ENCODE results near the gene LMNB1. TPM values are rescaled to one million over a fixed set of nuclear protein-coding genes. Genes with fewer than 3 reads are reported as not detected.

The LMNB1 gene
- polyA plus RNA-seq, 4 donors, result 3.1 to 55.3 (median 27.4) TPM

DNA sequence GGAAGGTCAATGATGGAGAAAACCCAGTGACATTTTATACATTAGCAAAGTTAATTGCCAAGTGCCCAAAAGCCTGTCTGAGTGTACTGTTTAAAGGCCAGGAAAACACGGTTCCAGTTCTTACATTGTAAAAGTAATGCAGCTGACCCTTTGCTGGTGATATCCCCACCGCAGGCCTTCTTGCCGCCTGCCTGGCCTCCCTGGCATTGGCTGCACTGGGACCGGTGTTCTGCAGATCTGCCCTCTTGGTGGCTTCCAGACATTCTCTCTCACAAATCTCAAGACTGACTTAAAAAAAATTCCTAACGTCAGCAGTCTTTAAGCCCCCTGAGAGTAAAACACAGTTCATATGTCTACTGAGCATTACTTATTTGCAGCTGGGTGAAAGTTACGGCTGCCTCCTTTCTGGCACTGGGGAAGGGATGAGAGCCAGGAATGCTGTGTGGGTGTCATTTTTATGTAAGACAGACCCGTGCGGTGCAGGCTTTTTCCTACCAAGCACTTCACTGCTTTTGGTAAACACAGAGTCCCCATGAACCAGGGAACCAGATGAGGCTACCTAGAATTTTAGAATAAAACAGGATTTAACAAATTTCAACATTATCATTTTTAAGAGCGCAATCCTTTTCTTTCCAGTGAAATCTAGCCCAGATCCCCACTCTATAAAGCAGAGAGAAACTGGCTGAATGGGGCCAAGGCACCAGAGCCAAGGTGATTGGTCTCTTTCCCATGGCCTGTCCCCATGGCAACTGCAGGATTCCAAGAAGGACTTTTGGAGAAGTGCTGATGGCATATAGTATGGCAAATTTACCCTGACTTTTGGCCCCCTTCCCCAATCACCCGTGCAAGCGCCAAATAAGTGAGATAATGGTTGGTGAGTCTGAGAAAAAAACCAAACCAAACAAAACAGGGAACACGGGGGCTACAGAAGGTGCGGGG lies 80.8 kb downstream of the LMNB1 start:
- no peaks in the 10 kb centered on the region for H3K4me1 ChIP-seq (ENCODE audit: control insufficient read depth in 3 of 3, insufficient read depth in 2 of 3, low read depth in 1 of 3, low read length in 2 of 3)
- H3K27me3 ChIP-seq (ENCODE audit: control insufficient read depth in 3 of 3, insufficient read depth in 3 of 3, low read length in 3 of 3), result no peaks in the 10 kb centered on the region
- FAIRE-seq (no peak), DNase-seq (no peak)
- H3K9me3 ChIP-seq (ENCODE audit: control insufficient read depth in 2 of 2, insufficient read depth in 1 of 2, low read depth in 1 of 2, low read length in 1 of 2), result no peaks in the 10 kb centered on the region
- no peaks in the 10 kb centered on the region for H3K36me3 ChIP-seq (ENCODE audit: control insufficient read depth in 3 of 3, insufficient read depth in 2 of 3, low read depth in 1 of 3, low read length in 3 of 3)
- H3K4me3 ChIP-seq (ENCODE audit: low read depth in 1 of 3, low read length in 3 of 3), result no peak overlapping the region
- H3K27ac ChIP-seq (ENCODE audit: low read depth in 1 of 3, low read length in 2 of 3), result no peak overlapping the region
- 81 to 93% (median 91%) methylated on average over 13 of the region's 13 CpGs for WGBS, 3 donors

DNA sequence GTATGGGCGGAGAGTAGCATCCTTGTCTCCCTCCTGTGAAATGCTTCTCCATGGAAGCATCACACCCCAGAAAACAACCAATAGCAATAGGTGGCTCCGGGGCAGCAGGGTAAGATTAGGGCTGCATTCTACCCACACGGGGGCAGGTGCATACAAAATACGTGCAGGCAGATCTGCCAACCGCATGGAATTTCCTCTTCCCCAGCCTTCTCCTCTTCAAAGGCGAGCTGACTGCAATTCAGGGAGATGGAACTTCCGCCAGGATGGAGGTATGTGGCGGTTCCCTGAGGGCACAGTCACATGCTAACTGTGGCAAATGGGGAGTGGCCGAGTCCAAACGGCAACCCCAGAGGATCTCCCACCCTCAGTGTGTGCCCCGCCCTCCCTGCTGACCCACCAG lies 81.5 kb downstream of the LMNB1 start:
- Histone ChIP-seq H3K4me1 (ENCODE audit: control insufficient read depth in 3 of 3, insufficient read depth in 2 of 3, low read depth in 1 of 3, low read length in 2 of 3) (no peaks in the 10 kb centered on the region), H3K27me3 (ENCODE audit: control insufficient read depth in 3 of 3, insufficient read depth in 3 of 3, low read length in 3 of 3) (no peaks in the 10 kb centered on the region), H3K4me3 (ENCODE audit: low read depth in 1 of 3, low read length in 3 of 3) (no peak overlapping the region), H3K36me3 (ENCODE audit: control insufficient read depth in 3 of 3, insufficient read depth in 2 of 3, low read depth in 1 of 3, low read length in 3 of 3) (no peaks in the 10 kb centered on the region), H3K27ac (ENCODE audit: low read depth in 1 of 3, low read length in 2 of 3) (no peak overlapping the region), H3K9me3 (ENCODE audit: control insufficient read depth in 2 of 2, insufficient read depth in 1 of 2, low read depth in 1 of 2, low read length in 1 of 2) (no peaks in the 10 kb centered on the region)
- WGBS, 3 donors, result 89 to 98% (median 94%) methylated on average over 11 of the region's 11 CpGs
- FAIRE-seq (no peak), DNase-seq (no peak)

DNA sequence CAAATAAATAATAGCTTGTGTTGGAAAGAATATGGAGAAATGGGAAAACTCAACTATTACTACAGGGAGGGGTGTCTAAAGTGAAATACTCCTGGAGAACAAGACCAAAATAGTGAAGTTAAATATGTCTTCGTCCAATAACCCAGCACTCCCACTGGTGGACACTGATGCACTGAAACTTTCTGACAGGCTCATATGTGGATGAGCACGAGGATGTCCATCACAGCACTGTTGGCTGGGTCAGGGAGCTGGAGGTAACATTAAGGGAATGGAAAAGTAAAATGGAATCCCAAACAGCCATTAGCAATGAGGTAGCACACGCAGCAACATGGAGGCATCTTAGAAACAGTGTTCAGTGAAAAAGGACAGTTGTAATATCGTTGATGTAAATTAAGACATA lies 86.5 kb downstream of the LMNB1 start:
- Histone ChIP-seq H3K27ac (ENCODE audit: low read depth in 1 of 3, low read length in 2 of 3) (no peak overlapping the region), H3K4me3 (ENCODE audit: low read depth in 1 of 3, low read length in 3 of 3) (no peak overlapping the region), H3K36me3 (ENCODE audit: control insufficient read depth in 3 of 3, insufficient read depth in 2 of 3, low read depth in 1 of 3, low read length in 3 of 3) (no peaks in the 10 kb centered on the region), H3K27me3 (ENCODE audit: control insufficient read depth in 3 of 3, insufficient read depth in 3 of 3, low read length in 3 of 3) (no peaks in the 10 kb centered on the region), H3K4me1 (ENCODE audit: control insufficient read depth in 3 of 3, insufficient read depth in 2 of 3, low read depth in 1 of 3, low read length in 2 of 3) (no peaks in the 10 kb centered on the region), H3K9me3 (ENCODE audit: control insufficient read depth in 2 of 2, insufficient read depth in 1 of 2, low read depth in 1 of 2, low read length in 1 of 2) (no peaks in the 10 kb centered on the region)
- WGBS, 3 donors, result 96% methylated on average over 4 of the region's 4 CpGs
- FAIRE-seq, result no peak
- DNase-seq, result no peak

- no peak overlapping the region for H3K27ac ChIP-seq (ENCODE audit: low read depth in 1 of 3, low read length in 2 of 3)
- WGBS, 3 donors, result 95 to 96% (median 96%) methylated on average over 22 of the region's 22 CpGs
- no peaks in the 10 kb centered on the region for H3K9me3 ChIP-seq (ENCODE audit: control insufficient read depth in 2 of 2, insufficient read depth in 1 of 2, low read depth in 1 of 2, low read length in 1 of 2)
- FAIRE-seq (no peak), DNase-seq (no peak)
- H3K4me1 ChIP-seq (ENCODE audit: control insufficient read depth in 3 of 3, insufficient read depth in 2 of 3, low read depth in 1 of 3, low read length in 2 of 3), result no peaks in the 10 kb centered on the region
- H3K36me3 ChIP-seq (ENCODE audit: control insufficient read depth in 3 of 3, insufficient read depth in 2 of 3, low read depth in 1 of 3, low read length in 3 of 3), result no peaks in the 10 kb centered on the region
- no peaks in the 10 kb centered on the region for H3K27me3 ChIP-seq (ENCODE audit: control insufficient read depth in 3 of 3, insufficient read depth in 3 of 3, low read length in 3 of 3)
- no peak overlapping the region for H3K4me3 ChIP-seq (ENCODE audit: low read depth in 1 of 3, low read length in 3 of 3)
These were observed 87.2 kb downstream of the LMNB1 start for GRCh38 chr5:126864042-126864688.

DNA sequence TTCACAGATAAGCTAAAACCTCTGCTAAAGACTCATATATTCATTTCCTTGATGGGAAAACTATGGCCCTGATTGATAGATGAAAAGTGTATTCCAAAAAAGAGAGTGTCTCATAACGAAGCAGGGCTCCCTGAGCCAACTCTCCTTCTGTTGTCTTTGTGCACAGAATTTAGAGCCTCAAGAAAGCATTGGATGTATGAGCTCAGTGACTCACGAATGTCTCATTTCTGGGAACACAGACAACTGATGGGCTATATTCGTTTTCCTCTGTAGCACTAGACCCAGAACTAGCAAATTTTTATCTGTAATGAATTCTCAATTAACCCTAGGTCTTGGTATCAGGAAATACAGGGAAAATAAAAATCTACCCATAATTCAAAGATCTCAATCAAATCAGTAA lies 88.4 kb downstream of the LMNB1 start:
- no peaks in the 10 kb centered on the region for H3K36me3 ChIP-seq (ENCODE audit: control insufficient read depth in 3 of 3, insufficient read depth in 2 of 3, low read depth in 1 of 3, low read length in 3 of 3)
- H3K4me1 ChIP-seq (ENCODE audit: control insufficient read depth in 3 of 3, insufficient read depth in 2 of 3, low read depth in 1 of 3, low read length in 2 of 3), result peaks cover 0 to 2% (median 0%) of the 10 kb centered on the region in 3 donors
- H3K27me3 ChIP-seq (ENCODE audit: control insufficient read depth in 3 of 3, insufficient read depth in 3 of 3, low read length in 3 of 3), result no peaks in the 10 kb centered on the region
- H3K27ac ChIP-seq (ENCODE audit: low read depth in 1 of 3, low read length in 2 of 3), result no peak overlapping the region
- H3K4me3 ChIP-seq (ENCODE audit: low read depth in 1 of 3, low read length in 3 of 3), result no peak overlapping the region
- FAIRE-seq (no peak), DNase-seq (no peak)
- no peaks in the 10 kb centered on the region for H3K9me3 ChIP-seq (ENCODE audit: control insufficient read depth in 2 of 2, insufficient read depth in 1 of 2, low read depth in 1 of 2, low read length in 1 of 2)
- 61 to 83% (median 81%) methylated on average over 3 of the region's 3 CpGs for WGBS, 3 donors

DNA sequence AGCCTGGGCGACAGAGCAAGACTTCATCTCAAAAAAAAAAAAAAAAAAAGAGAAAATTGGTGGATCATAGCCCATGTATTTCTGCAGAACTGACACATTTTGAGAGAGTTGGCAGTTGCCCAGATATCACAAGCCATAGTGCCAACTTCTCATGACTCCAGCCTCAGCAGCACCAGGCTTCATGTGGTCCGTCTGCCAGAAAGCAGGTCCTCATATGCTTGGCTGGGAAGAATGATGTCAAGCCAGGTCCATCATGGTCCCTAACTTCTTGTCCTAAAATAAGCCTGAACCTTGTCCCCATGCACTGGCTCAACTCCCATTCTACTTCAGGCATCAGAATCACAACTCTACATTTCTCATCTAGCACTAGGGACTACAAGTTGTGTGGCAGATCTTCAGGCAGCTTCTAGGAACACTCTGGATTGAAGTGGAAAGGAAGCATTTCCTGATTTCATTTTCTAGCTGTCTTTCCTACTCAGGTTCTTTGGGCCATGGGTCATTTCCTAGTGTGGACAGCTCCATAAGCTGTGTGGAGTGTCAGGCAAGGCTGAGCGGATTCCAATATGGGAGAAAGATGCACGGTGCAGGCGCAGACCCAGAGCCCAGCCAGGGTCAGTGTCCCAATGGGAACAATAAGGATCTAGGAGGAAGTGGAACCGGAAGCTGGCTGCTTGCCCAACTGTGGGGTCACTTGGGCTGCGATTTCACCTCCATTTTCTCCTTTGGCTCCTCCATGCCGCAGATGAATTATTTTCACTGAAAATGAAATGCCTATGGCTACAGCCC lies 90.1 kb downstream of the LMNB1 start:
- H3K4me3 ChIP-seq (ENCODE audit: low read depth in 1 of 3, low read length in 3 of 3), result no peak overlapping the region
- peaks cover 0 to 7% (median 0%) of the 10 kb centered on the region in 3 donors for H3K36me3 ChIP-seq (ENCODE audit: control insufficient read depth in 3 of 3, insufficient read depth in 2 of 3, low read depth in 1 of 3, low read length in 3 of 3)
- no peak overlapping the region for H3K27ac ChIP-seq (ENCODE audit: low read depth in 1 of 3, low read length in 2 of 3)
- H3K4me1 ChIP-seq (ENCODE audit: control insufficient read depth in 3 of 3, insufficient read depth in 2 of 3, low read depth in 1 of 3, low read length in 2 of 3), result peaks cover 0 to 2% (median 0%) of the 10 kb centered on the region in 3 donors
- no peak for DNase-seq
- WGBS, 3 donors, result 85 to 90% (median 89%) methylated on average over 8 of the region's 8 CpGs
- H3K9me3 ChIP-seq (ENCODE audit: control insufficient read depth in 2 of 2, insufficient read depth in 1 of 2, low read depth in 1 of 2, low read length in 1 of 2), result no peaks in the 10 kb centered on the region
- no peaks in the 10 kb centered on the region for H3K27me3 ChIP-seq (ENCODE audit: control insufficient read depth in 3 of 3, insufficient read depth in 3 of 3, low read length in 3 of 3)
- no peak for FAIRE-seq

DNA sequence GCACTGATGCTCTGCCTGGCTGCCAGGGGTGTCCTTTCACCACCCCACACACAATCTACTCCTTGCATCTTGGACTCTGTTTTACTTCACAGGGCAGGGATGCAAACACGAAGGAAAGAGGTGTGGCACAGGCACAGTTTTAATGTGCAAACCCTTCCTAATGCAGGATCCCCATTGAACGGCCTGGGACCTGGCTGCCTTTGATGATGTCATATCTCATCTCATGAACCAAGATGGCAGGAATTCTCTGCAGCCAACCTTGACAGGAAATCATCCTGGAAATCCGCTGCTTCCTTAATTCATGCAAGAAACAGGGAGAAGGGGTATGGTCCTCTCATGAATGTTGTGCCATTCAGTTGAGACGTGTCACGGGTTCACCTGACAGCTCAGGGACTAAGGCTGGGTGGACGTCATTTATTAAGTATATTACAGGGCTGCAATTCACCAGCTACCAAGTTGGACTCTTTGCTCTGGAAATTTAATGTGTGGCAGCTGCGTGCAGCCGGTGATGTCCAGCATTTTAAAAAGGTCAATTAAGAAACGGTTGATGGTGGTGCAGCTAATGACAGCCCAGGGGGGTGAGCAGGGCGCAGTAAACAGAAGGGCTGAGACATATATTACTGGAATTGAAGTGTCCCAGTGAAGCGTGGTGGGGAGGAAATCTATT lies 91.5 kb downstream of the LMNB1 start:
- 68 to 82% (median 81%) methylated on average over 11 of the region's 11 CpGs for WGBS, 3 donors
- H3K27ac ChIP-seq (ENCODE audit: low read depth in 1 of 3, low read length in 2 of 3), result no peak overlapping the region
- H3K27me3 ChIP-seq (ENCODE audit: control insufficient read depth in 3 of 3, insufficient read depth in 3 of 3, low read length in 3 of 3), result no peaks in the 10 kb centered on the region
- H3K4me1 ChIP-seq (ENCODE audit: control insufficient read depth in 3 of 3, insufficient read depth in 2 of 3, low read depth in 1 of 3, low read length in 2 of 3), result peaks cover 0 to 2% (median 0%) of the 10 kb centered on the region in 3 donors
- no peak for DNase-seq
- FAIRE-seq, result no peak
- H3K9me3 ChIP-seq (ENCODE audit: control insufficient read depth in 2 of 2, insufficient read depth in 1 of 2, low read depth in 1 of 2, low read length in 1 of 2), result no peaks in the 10 kb centered on the region
- peak overlapping the region in 1 of 3 donors; percentile 8 for H3K4me3 ChIP-seq (ENCODE audit: low read depth in 1 of 3, low read length in 3 of 3)
- peaks cover 0 to 7% (median 0%) of the 10 kb centered on the region in 3 donors for H3K36me3 ChIP-seq (ENCODE audit: control insufficient read depth in 3 of 3, insufficient read depth in 2 of 3, low read depth in 1 of 3, low read length in 3 of 3)

GRCh38 chr5:126869005-126869451 lies 92.1 kb downstream of the LMNB1 start:
- peaks cover 0 to 7% (median 0%) of the 10 kb centered on the region in 3 donors for H3K36me3 ChIP-seq (ENCODE audit: control insufficient read depth in 3 of 3, insufficient read depth in 2 of 3, low read depth in 1 of 3, low read length in 3 of 3)
- peaks cover 0 to 2% (median 0%) of the 10 kb centered on the region in 3 donors for H3K4me1 ChIP-seq (ENCODE audit: control insufficient read depth in 3 of 3, insufficient read depth in 2 of 3, low read depth in 1 of 3, low read length in 2 of 3)
- H3K4me3 ChIP-seq (ENCODE audit: low read depth in 1 of 3, low read length in 3 of 3), result peak overlapping the region in 1 of 3 donors; percentile 8
- DNase-seq (peak in 1 of 2 donors; percentile 33), FAIRE-seq (no peak)
- H3K27me3 ChIP-seq (ENCODE audit: control insufficient read depth in 3 of 3, insufficient read depth in 3 of 3, low read length in 3 of 3), result no peaks in the 10 kb centered on the region
- H3K9me3 ChIP-seq (ENCODE audit: control insufficient read depth in 2 of 2, insufficient read depth in 1 of 2, low read depth in 1 of 2, low read length in 1 of 2), result no peaks in the 10 kb centered on the region
- 14 to 54% (median 45%) methylated on average over 22 of the region's 22 CpGs for WGBS, 3 donors
- no peak overlapping the region for H3K27ac ChIP-seq (ENCODE audit: low read depth in 1 of 3, low read length in 2 of 3)
